Adrenal gland (tissue), 5 donors: ENCODE measurements around the gene GSTK1.

Experiments
- CTCF ChIP-seq, 6 experiments: fragments of 450-650 bp in 4 of 6; fragments of 200-600 bp in 2 of 6; sonication (generic) in 1 of 6; IDR thresholded peaks; 1 replicate in 5 of 6; 2 replicates in 1 of 6; pipeline versions ENCODE4 v1.5.1 to v1.8.0; 2016 to 2021; ENCODE audit warnings: antibody characterized with exemption in 6 of 6, mild to moderate bottlenecking in 2 of 6, moderate library complexity in 1 of 6
- POLR2A ChIP-seq, 2 donors: fragments of 450-650 bp; IDR thresholded peaks; one replicate each; pipeline ENCODE4 v1.6.1; 2017; ENCODE audit warnings: antibody characterized with exemption in 2 of 2, mild to moderate bottlenecking in 2 of 2, moderate library complexity in 1 of 2
- donor health status: DM: no; HTN: no; CAD: no.

- no peak for TF ChIP-seq CTCF (IDR thresholded peaks at IDR 0.05)
- no peak for TF ChIP-seq POLR2A (IDR thresholded peaks at IDR 0.05)
These were observed 24.2 kb downstream of the GSTK1 start for GRCh38 chr7:143287339-143287934.
